NCI-H510A (cell line): ENCODE results near the gene MACROH2A2.
"Not testable (repeated sequence)": the region's sequence is repeated elsewhere in the genome, so short reads cannot be mapped to it uniquely, and the experiment has no call there.

Source experiments
- DNase-seq: peaks from one replicate; lab custom pipeline; 2025; lab: John Stamatoyannopoulos, UW

Gene MACROH2A2

DNA sequence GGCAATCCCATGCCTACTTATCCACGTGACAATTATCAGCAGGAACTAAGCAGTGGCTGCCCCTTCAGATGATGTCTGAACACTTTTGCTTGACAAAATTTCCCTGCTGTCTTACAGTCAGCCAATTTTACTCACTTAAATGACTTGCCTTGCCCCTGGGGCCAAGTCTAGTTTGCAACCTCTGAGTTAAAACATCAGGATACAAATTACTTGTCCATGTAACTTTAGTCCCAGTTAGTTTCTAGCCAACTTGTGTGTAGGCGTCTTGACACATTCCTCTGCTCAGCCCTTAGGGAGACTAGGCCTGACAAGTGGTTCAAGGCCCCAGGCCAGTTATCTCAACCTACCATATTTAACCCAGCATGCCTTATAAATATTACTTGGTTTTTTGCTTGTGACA, 105.5 kb downstream of the MACROH2A2 start:
- no peak for DNase-seq

- not testable (repeated sequence) for DNase-seq
Observed at GRCh38 chr10:70159366-70159765, 106.7 kb downstream of the MACROH2A2 start.

DNA sequence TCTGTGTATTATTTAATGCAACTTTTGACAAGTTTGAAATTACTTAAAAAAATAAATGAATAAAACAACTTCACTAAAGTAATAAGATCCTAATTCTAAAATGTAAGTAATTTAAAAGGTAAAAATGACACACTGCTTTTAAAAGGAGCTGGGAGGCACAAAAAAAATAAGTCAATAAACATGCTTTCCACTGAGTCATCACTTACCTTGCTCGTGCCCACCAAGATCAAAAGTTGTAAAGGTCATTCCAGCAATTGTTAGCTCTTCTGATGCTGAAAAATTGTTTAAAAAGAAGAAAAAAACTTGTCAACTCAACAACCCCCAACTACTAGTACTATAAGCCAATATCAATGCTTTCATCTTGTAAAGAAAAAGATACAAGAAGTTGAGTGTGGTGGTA, 108.2 kb downstream of the MACROH2A2 start:
- no peak for DNase-seq
